H54 (cell line): ENCODE data around the gene NLN.
"Not testable (repeated sequence)": the region's sequence is repeated elsewhere in the genome, so short reads cannot be mapped to it uniquely, and the experiment has no call there.

Experiments used
- DNase-seq: peaks from one replicate; pipeline ENCODE4 v3.0.0; 2011; ENCODE audit warnings: low spot score, mixed read lengths; ENCODE audit not compliant: insufficient read length
- FAIRE-seq: peaks from 3 replicates; lab custom pipeline; 2011; peaks lifted over from hg19 to GRCh38; lab: Jason Lieb, UNC
- POLR2A ChIP-seq: IDR thresholded peaks from 2 replicates; pipeline ENCODE4 v1.6.1; 2011; ENCODE audit warnings: low read depth, mild to moderate bottlenecking, low read length

The NLN gene

GRCh38 chr5:65718576-65719310 is 3.3 kb upstream of the NLN start:
- TF ChIP-seq POLR2A = no peak
- DNase-seq = no peak
- FAIRE-seq = no peak

GRCh38 chr5:65721050-65721719 is 820 bp upstream of the NLN start:
- DNase-seq (peak; percentile 65), FAIRE-seq (peak; percentile 62)
- TF ChIP-seq POLR2A = no peak

GRCh38 chr5:65722575-65723403 is 784 bp downstream of the NLN start:
- no peak for TF ChIP-seq POLR2A
- DNase-seq (peak; percentile 51), FAIRE-seq (peak; percentile 36)

GRCh38 chr5:65727491-65728156 is 5.6 kb downstream of the NLN start:
- DNase-seq = no peak
- no peak for TF ChIP-seq POLR2A
- FAIRE-seq = no peak

- no peak for TF ChIP-seq POLR2A
- FAIRE-seq (no peak), DNase-seq (no peak)
These were observed 6.2 kb downstream of the NLN start for GRCh38 chr5:65728218-65728617.

- FAIRE-seq = no peak
- TF ChIP-seq POLR2A = no peak
- no peak for DNase-seq
These were observed 8.9 kb downstream of the NLN start for GRCh38 chr5:65730910-65731309.

GRCh38 chr5:65732046-65732445 is 10.0 kb downstream of the NLN start:
- not testable (repeated sequence) for DNase-seq, FAIRE-seq

GRCh38 chr5:65734196-65734775 is 12.3 kb downstream of the NLN start:
- FAIRE-seq, DNase-seq: not testable (repeated sequence)

GRCh38 chr5:65734921-65735320 is 12.9 kb downstream of the NLN start:
- no peak for FAIRE-seq
- no peak for TF ChIP-seq POLR2A
- no peak for DNase-seq

- DNase-seq (no peak), FAIRE-seq (no peak)
- no peak for TF ChIP-seq POLR2A
These were observed 14.0 kb downstream of the NLN start for GRCh38 chr5:65736011-65736410.

GRCh38 chr5:65737842-65738241 is 15.8 kb downstream of the NLN start:
- FAIRE-seq (no peak), DNase-seq (no peak)
- TF ChIP-seq POLR2A = no peak

- DNase-seq (no peak), FAIRE-seq (no peak)
- no peak for TF ChIP-seq POLR2A
These were observed 16.3 kb downstream of the NLN start for GRCh38 chr5:65738305-65738704.

GRCh38 chr5:65739162-65739561 is 17.2 kb downstream of the NLN start:
- DNase-seq (no peak), FAIRE-seq (no peak)
- no peak for TF ChIP-seq POLR2A
